ENCODE data around the gene RPL36AL.

DNA sequence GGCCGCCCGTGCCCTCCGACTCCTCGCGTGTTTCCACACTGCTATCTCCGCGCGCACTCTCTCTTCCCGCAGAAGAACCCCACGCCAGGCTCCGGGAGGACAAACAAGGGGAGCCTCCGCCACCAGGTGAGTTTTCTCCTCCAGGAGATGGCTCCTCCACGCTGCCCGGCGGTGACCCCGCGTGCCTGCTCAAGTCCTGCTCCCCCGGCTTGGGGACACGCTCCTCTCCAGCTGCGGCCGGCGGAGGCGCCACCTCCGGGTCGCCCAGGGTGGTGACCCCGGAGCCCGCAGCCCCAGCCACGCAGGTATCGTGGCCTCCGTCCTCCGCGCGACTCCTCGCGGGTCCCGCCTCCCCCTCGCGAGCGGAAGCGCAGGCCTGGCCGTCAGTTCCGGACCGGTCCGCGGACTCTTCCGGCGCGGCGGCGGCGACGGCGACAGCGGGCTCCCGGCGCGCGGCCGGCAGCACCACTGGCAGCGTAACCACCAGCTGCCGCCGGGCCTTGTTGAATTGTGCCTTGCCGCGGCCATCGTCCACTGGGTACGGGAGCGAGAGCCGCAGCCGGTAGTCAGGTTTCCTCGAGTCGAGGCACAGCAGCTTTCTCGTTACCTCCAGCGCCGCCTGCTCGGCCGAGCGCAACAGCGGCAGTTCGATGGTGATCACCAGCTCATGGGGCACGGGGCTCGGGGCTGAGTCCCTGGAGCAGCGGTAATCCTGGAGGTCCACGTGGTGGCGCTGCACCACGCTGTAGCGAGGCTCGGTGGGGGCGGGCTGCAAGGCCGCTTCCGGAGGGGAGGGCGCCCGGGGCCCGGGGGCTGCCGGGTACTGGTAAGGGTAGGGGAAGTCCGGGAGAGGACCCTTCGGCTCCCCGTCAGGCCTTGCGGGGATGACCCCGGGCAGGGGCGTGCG lies 13.5 kb upstream of the RPL36AL start:
- TF ChIP-seq, protein P1, sequence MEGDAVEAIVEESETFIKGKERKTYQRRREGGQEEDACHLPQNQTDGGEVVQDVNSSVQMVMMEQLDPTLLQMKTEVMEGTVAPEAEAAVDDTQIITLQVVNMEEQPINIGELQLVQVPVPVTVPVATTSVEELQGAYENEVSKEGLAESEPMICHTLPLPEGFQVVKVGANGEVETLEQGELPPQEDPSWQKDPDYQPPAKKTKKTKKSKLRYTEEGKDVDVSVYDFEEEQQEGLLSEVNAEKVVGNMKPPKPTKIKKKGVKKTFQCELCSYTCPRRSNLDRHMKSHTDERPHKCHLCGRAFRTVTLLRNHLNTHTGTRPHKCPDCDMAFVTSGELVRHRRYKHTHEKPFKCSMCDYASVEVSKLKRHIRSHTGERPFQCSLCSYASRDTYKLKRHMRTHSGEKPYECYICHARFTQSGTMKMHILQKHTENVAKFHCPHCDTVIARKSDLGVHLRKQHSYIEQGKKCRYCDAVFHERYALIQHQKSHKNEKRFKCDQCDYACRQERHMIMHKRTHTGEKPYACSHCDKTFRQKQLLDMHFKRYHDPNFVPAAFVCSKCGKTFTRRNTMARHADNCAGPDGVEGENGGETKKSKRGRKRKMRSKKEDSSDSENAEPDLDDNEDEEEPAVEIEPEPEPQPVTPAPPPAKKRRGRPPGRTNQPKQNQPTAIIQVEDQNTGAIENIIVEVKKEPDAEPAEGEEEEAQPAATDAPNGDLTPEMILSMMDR (IDR thresholded peaks at IDR 0.05), result peak; percentile 79 to 85 (median 85)
- peak; percentile 76 for TF ChIP-seq POLR2A (IDR thresholded peaks at IDR 0.05; ENCODE audit: low read depth)
